Activated CD4-positive, alpha-beta T cell treated with anti-CD3 and anti-CD28 coated beads for 36 hours (primary cell): ENCODE data around the gene HNRNPM. TPM values are rescaled to one million over a fixed set of nuclear protein-coding genes. Genes with fewer than 3 reads are reported as not detected.

Experiments used
- ATAC-seq: fragments of 200-7000 bp; cut with Tn5 transposase; one replicate; pipeline ENCODE4 v1.10.0; 2021; ENCODE audit warnings: mild to moderate bottlenecking, moderate library complexity
- CTCF ChIA-PET: fragments of 350-600 bp; sonication (Branson Sonifier 250); formaldehyde crosslinking; loops from one replicate; lab custom pipeline; 2021; ENCODE audit warnings: antibody characterized with exemption; lab: Charles Lee
- POLR2A ChIA-PET: fragments of 350-600 bp; sonication (Branson Sonifier 250); formaldehyde crosslinking; loops from one replicate; lab custom pipeline; 2021; ENCODE audit warnings: antibody characterized with exemption, inconsistent platforms; lab: Charles Lee
- DNase-seq: peaks from one replicate; pipeline ENCODE4 v3.0.0-alpha.2; 2020
- H3K27ac Mint-ChIP-seq: one replicate; pipeline ENCODE4 v1.8.0; 2021; ENCODE audit warnings: mixed read lengths
- H3K27me3 Mint-ChIP-seq: one replicate; pipeline ENCODE4 v1.8.0; 2021; ENCODE audit warnings: mixed read lengths
- H3K36me3 Mint-ChIP-seq: one replicate; pipeline ENCODE4 v1.8.0; 2021; ENCODE audit warnings: low read depth, mixed read lengths
- H3K4me1 Mint-ChIP-seq: one replicate; pipeline ENCODE4 v1.8.0; 2021; ENCODE audit warnings: mixed read lengths
- H3K4me3 Mint-ChIP-seq: one replicate; pipeline ENCODE4 v1.8.0; 2021; ENCODE audit warnings: mild to moderate bottlenecking, moderate library complexity, mixed read lengths
- H3K9me3 Mint-ChIP-seq: one replicate; pipeline ENCODE4 v1.8.0; 2021; ENCODE audit warnings: low read depth, mixed read lengths
- intact Hi-C, 2 experiments: fragments of 100-400 bp; cut with DNase I in 1 of 2; cut with micrococcal nuclease in 1 of 2; formaldehyde crosslinking; loops; one replicate each; pipeline versions ENCODE4 v1.14.2 to v1.15.1; 2022 to 2024; cut with DNase I, micrococcal nuclease
- total RNA-seq, 2 experiments: library from RNA; stranded (reverse); gene quantifications; one replicate each; pipeline ENCODE4 v1.2.3, GENCODE V29; 2021

The HNRNPM gene
- total RNA-seq, 2 experiments from 2014 or later: 250 to 304 TPM

GRCh38 chr19:8459520-8460270, 14.9 kb downstream of the HNRNPM start:
- Mint-ChIP-seq H3K27me3 (no peaks in the 10 kb centered on the region), H3K9me3 (no peaks in the 10 kb centered on the region), H3K27ac (peak overlapping the region; percentile 78), H3K4me3 (no peak overlapping the region), H3K36me3 (peaks cover 63% of the 10 kb centered on the region), H3K4me1 (peaks cover 75% of the 10 kb centered on the region)
- CTCF ChIA-PET: interaction anchor here (0.6 to 1.1 kb wide), 5 partner anchors 23 to 106 kb away, joined by 3 read pairs; no protein-coding TSS in a partner anchor
- intact Hi-C loops: no loop called here
- POLR2A ChIA-PET: interaction anchor here (0.8 kb wide), 1 partner anchor 10 kb away, joined by 4 read pairs; no protein-coding TSS in a partner anchor
- DNase-seq: no peak
- ATAC-seq: no peak

GRCh38 chr19:8460516-8461298, 15.9 kb downstream of the HNRNPM start:
- ATAC-seq: no peak
- H3K9me3 Mint-ChIP-seq: no peaks in the 10 kb centered on the region
- POLR2A ChIA-PET: interaction anchor here (0.8 kb wide), 1 partner anchor 11 kb away, joined by 4 read pairs; no protein-coding TSS in a partner anchor
- no peaks in the 10 kb centered on the region for H3K27me3 Mint-ChIP-seq
- no peak overlapping the region for H3K4me3 Mint-ChIP-seq
- H3K36me3 Mint-ChIP-seq: peaks cover 64% of the 10 kb centered on the region
- H3K4me1 Mint-ChIP-seq: peaks cover 65% of the 10 kb centered on the region
- intact Hi-C loops: no loop called here
- no peak for DNase-seq
- H3K27ac Mint-ChIP-seq: peak overlapping the region; percentile 14
- CTCF ChIA-PET: interaction anchor here (0.6 to 1.1 kb wide), 3 partner anchors 37 to 193 kb away, joined by 3 read pairs; no protein-coding TSS in a partner anchor

GRCh38 chr19:8461376-8461775, 16.6 kb downstream of the HNRNPM start:
- ChIA-PET POLR2A (no interaction called here), CTCF (no interaction called here)
- intact Hi-C loops: no loop called here

DNA sequence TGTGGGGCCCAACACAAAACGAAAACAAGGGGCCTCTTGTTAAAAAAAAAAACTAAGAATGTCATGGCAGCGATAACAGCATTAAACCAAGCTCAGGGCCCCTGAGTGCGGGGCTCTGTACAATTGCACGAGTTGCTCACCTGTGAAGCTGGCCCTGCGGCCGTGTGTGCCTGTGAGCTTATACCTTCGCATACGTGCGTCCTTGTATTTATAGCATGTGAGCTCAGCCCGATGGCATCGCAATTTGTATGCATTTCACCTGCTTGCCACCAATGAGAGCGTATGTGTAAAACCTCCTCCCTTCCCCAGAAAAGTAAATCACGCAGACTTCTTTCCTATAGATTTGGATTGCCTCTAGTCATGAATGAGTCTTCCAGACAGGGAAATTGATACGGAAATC, 17.1 kb downstream of the HNRNPM start:
- Mint-ChIP-seq H3K4me1 (peaks cover 58% of the 10 kb centered on the region), H3K36me3 (peaks cover 63% of the 10 kb centered on the region), H3K27me3 (no peaks in the 10 kb centered on the region), H3K9me3 (no peaks in the 10 kb centered on the region), H3K4me3 (no peak overlapping the region), H3K27ac (no peak overlapping the region)
- CTCF ChIA-PET: interaction anchor here (0.7 to 1.6 kb wide), 3 partner anchors 21 to 391 kb away, joined by 3 to 12 read pairs (median 4); partner anchors contain the start of gene MARCHF2
- POLR2A ChIA-PET: no interaction called here
- intact Hi-C loops: no loop called here
- ATAC-seq (no peak), DNase-seq (no peak)

More at GRCh38 chr19:8461376-8461775, 16.6 kb downstream of the HNRNPM start:
- H3K36me3 Mint-ChIP-seq: peaks cover 65% of the 10 kb centered on the region
- peak overlapping the region; percentile 20 for H3K27ac Mint-ChIP-seq
- no peak for ATAC-seq
- H3K27me3 Mint-ChIP-seq: no peaks in the 10 kb centered on the region
- DNase-seq: no peak
- H3K4me3 Mint-ChIP-seq: no peak overlapping the region
- no peaks in the 10 kb centered on the region for H3K9me3 Mint-ChIP-seq
- peaks cover 62% of the 10 kb centered on the region for H3K4me1 Mint-ChIP-seq

DNA sequence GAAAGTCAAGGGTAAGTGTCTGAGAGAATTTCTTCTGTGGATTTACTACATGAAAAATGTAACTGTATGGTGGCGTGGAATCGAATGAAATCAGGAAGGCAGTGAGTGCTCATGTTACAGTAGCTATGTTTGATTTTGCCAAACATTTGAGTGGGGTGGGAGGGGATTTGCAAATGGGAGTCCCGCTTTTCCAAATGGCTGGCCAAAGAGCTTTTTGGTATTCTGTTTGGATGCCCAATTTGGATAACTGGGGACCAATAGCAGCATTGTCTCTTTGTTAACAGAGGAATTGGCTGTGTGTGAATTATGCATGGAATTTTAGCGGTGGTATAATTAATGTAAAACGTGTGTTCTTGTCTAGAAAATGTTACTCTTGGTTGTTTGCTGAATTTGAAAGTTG, 17.8 kb downstream of the HNRNPM start:
- intact Hi-C loops: no loop called here
- peaks cover 55% of the 10 kb centered on the region for H3K4me1 Mint-ChIP-seq
- CTCF ChIA-PET: interaction anchor here (0.7 to 1.6 kb wide), 4 partner anchors 18 to 392 kb away, joined by 3 to 12 read pairs (median 4); partner anchors contain the start of genes HNRNPM and MARCHF2
- ATAC-seq: no peak
- H3K4me3 Mint-ChIP-seq: no peak overlapping the region
- H3K9me3 Mint-ChIP-seq: no peaks in the 10 kb centered on the region
- peaks cover 66% of the 10 kb centered on the region for H3K36me3 Mint-ChIP-seq
- POLR2A ChIA-PET: interaction anchor here (0.7 kb wide), 1 partner anchor 17 kb away, joined by 3 read pairs; no protein-coding TSS in a partner anchor
- H3K27ac Mint-ChIP-seq: no peak overlapping the region
- no peak for DNase-seq
- no peaks in the 10 kb centered on the region for H3K27me3 Mint-ChIP-seq

DNA sequence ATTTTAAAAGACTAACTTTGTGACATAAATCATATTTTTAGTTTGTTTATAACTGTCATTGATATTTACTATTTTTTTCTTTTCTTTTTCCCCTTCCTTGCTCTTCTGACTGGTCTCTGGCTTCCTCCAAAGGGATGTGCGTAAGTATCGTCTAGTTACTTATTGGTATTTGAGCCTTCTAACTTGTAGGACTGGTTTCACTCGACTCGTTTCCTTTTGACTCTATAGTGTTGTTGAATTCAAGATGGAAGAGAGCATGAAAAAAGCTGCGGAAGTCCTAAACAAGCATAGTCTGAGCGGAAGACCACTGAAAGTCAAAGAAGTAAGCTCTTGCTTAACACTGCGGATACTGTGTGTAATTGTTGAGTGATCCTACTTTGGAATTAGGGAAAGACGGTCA, 18.6 kb downstream of the HNRNPM start:
- peaks cover 48% of the 10 kb centered on the region for H3K4me1 Mint-ChIP-seq
- DNase-seq (no peak), ATAC-seq (no peak)
- ChIA-PET CTCF (interaction anchor here (1.1 to 2.1 kb wide), 3 partner anchors 10 to 50 kb away, joined by 4 to 12 read pairs (median 5); partner anchors contain the start of genes HNRNPM and MARCHF2), POLR2A (interaction anchor here (0.5 to 0.7 kb wide), 3 partner anchors 16 to 1685 kb away, joined by 3 to 8 read pairs (median 3); no protein-coding TSS in a partner anchor)
- intact Hi-C loops: no loop called here
- H3K36me3 Mint-ChIP-seq: peaks cover 67% of the 10 kb centered on the region
- no peaks in the 10 kb centered on the region for H3K27me3 Mint-ChIP-seq
- H3K4me3 Mint-ChIP-seq: no peak overlapping the region
- no peak overlapping the region for H3K27ac Mint-ChIP-seq
- no peaks in the 10 kb centered on the region for H3K9me3 Mint-ChIP-seq

- ChIA-PET CTCF (interaction anchor here (1.0 kb wide), 1 partner anchor 16 kb away, joined by 3 read pairs; no protein-coding TSS in a partner anchor), POLR2A (no interaction called here)
- H3K27me3 Mint-ChIP-seq: no peaks in the 10 kb centered on the region
- H3K27ac Mint-ChIP-seq: peak overlapping the region; percentile 20
- no peak for DNase-seq
- peaks cover 25% of the 10 kb centered on the region for H3K4me1 Mint-ChIP-seq
- H3K4me3 Mint-ChIP-seq: no peak overlapping the region
- no peak for ATAC-seq
- intact Hi-C loops: no loop called here
- H3K9me3 Mint-ChIP-seq: no peaks in the 10 kb centered on the region
- H3K36me3 Mint-ChIP-seq: peaks cover 78% of the 10 kb centered on the region
Measured at GRCh38 chr19:8466018-8466417, 21.2 kb downstream of the HNRNPM start.

DNA sequence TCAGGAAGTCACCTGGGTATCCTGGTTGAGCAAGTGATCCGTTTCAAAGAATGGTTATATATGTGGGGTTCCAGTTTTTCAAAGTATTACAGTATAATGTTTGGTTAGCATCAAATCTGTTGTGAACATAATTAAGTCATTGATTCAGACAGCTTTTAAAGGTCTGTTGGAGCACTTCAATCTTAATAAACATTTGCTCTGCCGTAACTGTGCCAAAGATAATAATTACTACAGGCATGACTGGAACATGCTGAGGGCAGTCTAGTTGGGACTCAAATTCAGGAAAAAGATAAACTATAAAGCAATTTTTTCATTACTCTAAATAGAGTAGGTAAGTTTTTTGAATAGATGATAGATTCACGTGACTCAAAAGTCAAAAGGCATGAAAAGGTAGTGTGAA, 23.3 kb downstream of the HNRNPM start:
- peaks cover 22% of the 10 kb centered on the region for H3K4me1 Mint-ChIP-seq

DNA sequence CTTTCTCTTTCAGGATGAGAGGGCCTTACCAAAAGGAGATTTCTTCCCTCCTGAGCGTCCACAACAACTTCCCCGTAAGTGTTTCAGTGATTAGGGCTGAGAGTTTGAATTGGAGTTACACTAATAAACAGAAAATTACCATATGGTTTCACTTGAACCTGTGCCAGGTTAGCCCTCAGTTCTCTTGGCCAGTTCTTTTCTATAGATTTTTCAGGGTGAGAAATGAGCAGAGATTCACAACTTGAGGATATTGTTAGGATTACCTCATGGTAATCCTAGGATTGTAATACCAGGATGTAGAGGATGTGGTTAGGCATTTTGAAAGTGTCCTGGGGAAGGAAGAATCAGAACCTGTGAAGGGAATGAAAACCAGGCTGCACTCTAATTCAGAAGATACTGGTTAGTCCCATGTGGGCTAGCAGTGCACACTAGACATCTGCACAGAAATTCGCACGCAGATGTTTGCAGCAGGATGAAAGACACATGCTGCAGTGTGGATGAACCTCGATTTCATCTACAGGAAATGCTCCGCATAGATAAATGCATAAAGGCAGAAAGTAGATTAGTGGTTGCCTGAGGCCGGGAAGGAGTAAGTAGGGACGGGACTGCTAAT, 24.1 kb downstream of the HNRNPM start:
- Mint-ChIP-seq H3K27ac (peak overlapping the region; percentile 53), H3K36me3 (peaks cover 81% of the 10 kb centered on the region), H3K4me1 (peaks cover 24% of the 10 kb centered on the region), H3K27me3 (no peaks in the 10 kb centered on the region), H3K9me3 (no peaks in the 10 kb centered on the region), H3K4me3 (no peak overlapping the region)
- ChIA-PET CTCF (interaction anchor here (0.7 to 1.0 kb wide), 2 partner anchors 18 to 127 kb away, joined by 3 to 4 read pairs; no protein-coding TSS in a partner anchor), POLR2A (interaction anchor here (0.8 kb wide), 1 partner anchor 20 kb away, joined by 3 read pairs; no protein-coding TSS in a partner anchor)
- ATAC-seq (no peak), DNase-seq (no peak)
- intact Hi-C loops: no loop called here

More for the DNA sequence above, 23.3 kb downstream of the HNRNPM start:
- H3K27me3 Mint-ChIP-seq: no peaks in the 10 kb centered on the region
- H3K27ac Mint-ChIP-seq: peak overlapping the region; percentile 11
- no peak overlapping the region for H3K4me3 Mint-ChIP-seq
- no peak for DNase-seq
- ATAC-seq: no peak
- intact Hi-C loops: no loop called here
- ChIA-PET POLR2A (no interaction called here), CTCF (interaction anchor here (1.5 kb wide), 1 partner anchor 11 kb away, joined by 5 read pairs; no protein-coding TSS in a partner anchor)
- H3K36me3 Mint-ChIP-seq: peaks cover 82% of the 10 kb centered on the region
- H3K9me3 Mint-ChIP-seq: no peaks in the 10 kb centered on the region

DNA sequence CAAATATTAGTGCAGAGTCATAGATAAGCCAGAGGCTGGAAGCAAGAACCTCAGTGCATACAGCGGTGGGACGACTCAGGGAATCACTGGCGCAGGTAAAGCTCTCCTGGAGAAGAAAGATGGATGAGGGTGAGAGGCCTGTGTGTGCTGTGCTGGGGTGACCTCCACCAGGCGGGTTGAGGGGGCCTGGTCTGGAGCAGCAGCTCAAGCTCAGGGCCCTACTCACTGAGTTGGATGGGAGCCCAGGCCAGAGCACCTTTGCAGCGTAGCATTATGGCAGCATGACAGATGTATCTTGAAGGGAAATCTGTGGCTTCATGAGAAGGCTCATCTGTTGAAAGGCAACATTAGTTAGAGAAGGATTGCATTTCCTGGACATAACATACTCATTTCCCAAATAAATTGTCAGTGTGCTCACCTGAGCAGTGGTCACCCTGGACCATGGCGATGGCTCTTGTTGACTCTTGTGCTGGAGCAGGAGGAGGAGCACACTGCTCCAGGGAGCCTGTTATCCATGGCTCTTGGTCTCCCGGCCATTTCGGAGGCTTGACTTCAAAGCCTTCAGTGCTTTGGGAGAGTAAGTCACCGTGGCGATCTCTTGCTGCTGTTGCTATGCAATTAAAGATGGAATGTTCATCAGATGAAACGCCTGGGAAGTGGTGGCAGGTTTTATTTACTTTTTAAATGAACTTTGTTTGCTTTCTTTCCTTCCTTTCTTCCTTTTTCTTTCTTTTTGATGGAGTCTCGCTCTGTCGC, 25.0 kb downstream of the HNRNPM start:
- POLR2A ChIA-PET: interaction anchor here (0.8 kb wide), 1 partner anchor 21 kb away, joined by 3 read pairs; no protein-coding TSS in a partner anchor
- peaks cover 84% of the 10 kb centered on the region for H3K36me3 Mint-ChIP-seq
- CTCF ChIA-PET: interaction anchor here (0.7 to 1.0 kb wide), 2 partner anchors 17 to 128 kb away, joined by 3 to 4 read pairs; no protein-coding TSS in a partner anchor
- H3K4me3 Mint-ChIP-seq: no peak overlapping the region
- H3K9me3 Mint-ChIP-seq: no peaks in the 10 kb centered on the region
- DNase-seq (no peak), ATAC-seq (no peak)
- H3K27ac Mint-ChIP-seq: no peak overlapping the region
- peaks cover 30% of the 10 kb centered on the region for H3K4me1 Mint-ChIP-seq
- intact Hi-C loops: no loop called here
- no peaks in the 10 kb centered on the region for H3K27me3 Mint-ChIP-seq
